WI38 (cell line): ENCODE measurements around the gene MNX1.

Experiments used
- H3K4me3 ChIP-seq: 2 replicates; pipeline ENCODE4 v1.5.1; 2011; ENCODE audit warnings: low read depth, mild to moderate bottlenecking, control low read depth, low read length
- CTCF ChIP-seq: IDR thresholded peaks from 2 replicates; pipeline ENCODE4 v1.5.1; 2012; ENCODE audit warnings: low read depth, mild to moderate bottlenecking, control low read depth, low read length

The MNX1 gene

DNA sequence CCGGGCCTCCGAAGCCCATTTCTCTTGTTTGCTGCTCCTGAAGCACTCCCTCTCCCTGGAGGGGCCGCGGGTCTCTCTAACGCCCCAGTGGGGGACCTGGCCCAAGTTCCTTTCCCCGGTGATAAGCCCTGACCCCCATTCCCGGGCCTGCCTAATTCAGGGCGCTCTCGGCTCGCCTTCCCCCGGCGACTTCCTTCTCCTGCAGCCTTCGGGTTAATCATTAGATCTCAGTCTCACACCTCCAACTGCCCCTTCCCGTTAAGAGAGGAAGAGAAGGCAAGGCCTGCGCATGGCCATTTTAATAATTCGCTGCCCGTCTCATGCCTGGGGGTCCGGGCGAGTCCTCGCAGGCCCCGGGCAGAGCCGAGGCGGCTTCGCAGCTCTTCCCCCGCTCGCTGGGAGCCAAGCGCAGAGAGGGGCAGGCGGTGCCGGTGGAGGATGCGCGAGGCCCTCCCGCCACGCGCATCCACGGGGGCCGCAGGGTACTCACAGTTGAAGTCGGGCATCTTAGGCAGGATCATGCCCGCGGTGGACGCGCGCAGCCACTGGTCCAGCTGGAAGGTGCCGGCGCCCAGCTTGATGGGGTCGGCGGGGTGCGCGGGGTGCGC lies 1.2 kb downstream of the MNX1 start:
- H3K4me3 ChIP-seq: no peak overlapping the region
- TF ChIP-seq CTCF: no peak

DNA sequence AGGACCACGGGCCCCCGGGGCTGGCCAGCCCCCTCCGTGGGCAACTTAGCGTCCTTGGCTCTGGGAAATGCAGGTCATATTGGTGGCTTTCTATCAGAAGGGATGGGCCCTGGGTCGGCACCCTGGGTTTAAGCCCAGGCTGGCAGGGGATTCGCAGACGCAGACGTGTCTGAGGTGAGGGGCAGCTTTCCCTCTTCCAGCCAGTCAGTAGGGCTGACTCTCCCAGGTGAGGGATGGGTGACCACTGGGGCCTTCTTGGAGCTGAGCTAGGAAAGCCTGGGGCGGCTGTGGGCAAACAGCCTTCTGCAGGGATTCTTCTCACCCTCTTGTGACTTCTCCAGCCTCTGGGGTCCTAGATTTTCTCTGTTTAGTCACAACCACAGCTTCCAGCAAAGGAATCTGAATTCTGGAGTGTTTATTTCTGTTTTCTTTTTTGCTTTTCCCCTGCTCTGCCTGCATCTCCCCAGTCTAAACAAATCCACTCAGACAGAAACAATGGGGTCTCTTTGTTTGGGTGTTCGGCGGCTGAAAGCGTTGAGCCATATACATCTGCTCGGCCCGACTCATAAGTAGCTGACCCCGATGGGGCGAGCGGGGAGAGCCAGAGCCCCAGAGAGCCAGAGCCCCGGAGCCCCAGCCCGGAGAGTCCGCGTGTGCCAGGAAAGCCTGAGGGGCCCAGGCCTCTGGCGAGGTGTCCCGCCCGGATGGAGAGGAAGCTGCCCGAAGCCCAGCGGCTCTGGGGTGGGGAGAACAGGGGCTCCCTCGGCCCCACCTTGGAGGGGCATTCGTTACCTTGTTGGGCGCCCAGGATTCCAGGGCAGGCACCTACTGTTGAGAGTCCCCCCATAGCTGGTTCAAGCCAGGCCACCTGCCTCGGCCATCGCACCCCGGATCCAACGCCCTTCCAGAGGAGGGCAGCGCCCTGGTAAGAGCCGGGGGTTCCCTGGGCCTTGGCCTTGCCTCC lies 2.0 kb downstream of the MNX1 start:
- TF ChIP-seq CTCF: no peak

GRCh38 chr7:157007470-157008066 lies 2.9 kb downstream of the MNX1 start:
- H3K4me3 ChIP-seq: no peak overlapping the region
- TF ChIP-seq CTCF: no peak

More for the DNA sequence above, 2.0 kb downstream of the MNX1 start:
- no peak overlapping the region for H3K4me3 ChIP-seq

GRCh38 chr7:157006829-157007469 lies 3.5 kb downstream of the MNX1 start:
- no peak overlapping the region for H3K4me3 ChIP-seq
- TF ChIP-seq CTCF: no peak

GRCh38 chr7:157006205-157006747 lies 4.2 kb downstream of the MNX1 start:
- TF ChIP-seq CTCF: no peak
- no peak overlapping the region for H3K4me3 ChIP-seq

DNA sequence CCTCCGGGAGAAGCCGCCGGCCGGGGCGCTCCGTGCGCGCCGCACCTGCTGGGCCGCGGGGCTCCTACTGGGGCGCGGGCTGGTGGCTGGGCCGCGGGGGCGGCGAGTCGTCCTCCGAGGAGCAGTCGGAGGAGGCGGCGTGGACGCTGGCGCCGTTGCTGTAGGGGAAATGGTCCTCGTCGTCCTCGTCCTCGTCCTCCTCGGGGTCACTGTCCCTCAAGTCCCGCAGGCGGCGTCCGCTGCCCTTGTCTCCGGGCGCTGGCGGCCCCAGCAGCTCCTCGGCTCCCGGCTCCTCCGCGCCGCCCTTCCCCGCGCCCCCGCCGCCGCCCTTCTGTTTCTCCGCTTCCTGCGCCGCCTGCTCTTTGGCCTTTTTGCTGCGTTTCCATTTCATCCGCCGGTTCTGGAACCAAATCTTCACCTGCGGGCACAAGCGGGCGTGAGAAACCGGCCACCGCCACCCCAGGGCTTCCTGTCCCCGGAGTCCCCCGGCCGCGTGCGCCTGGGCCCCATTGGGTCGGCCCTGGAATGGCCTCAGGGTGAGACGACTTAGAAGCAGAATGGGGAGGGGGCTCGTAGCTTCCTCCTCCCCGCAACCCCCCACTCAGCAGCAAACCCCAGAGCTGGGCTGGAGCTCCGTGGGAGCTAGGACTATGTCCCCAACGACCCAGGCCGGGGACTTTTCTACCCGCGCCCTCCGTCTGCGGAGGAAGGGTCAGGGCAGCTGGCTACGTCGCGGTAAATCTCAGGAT lies 4.8 kb downstream of the MNX1 start:
- no peak for TF ChIP-seq CTCF
- H3K4me3 ChIP-seq: no peak overlapping the region
